OCI-LY1 (cell line): ENCODE results near the gene PTPRN2.

ENCODE experiments used
- H2AFZ ChIP-seq: fragments of 200-600 bp; sonication (generic), shearing (Covaris generic); 2 replicates; pipeline ENCODE4 v1.6.0; 2014; ENCODE audit warnings: antibody characterized with exemption, mild to moderate bottlenecking, low read length
- H3F3A ChIP-seq: fragments of 200-600 bp; sonication (generic), shearing (Covaris generic); 2 replicates; pipeline ENCODE4 v1.6.0; 2014; ENCODE audit warnings: mild to moderate bottlenecking, antibody characterized with exemption, low read length, moderate library complexity; ENCODE audit not compliant: insufficient read depth
- H3K27ac ChIP-seq: fragments of 200-600 bp; sonication (generic); 2 replicates; pipeline ENCODE4 v1.5.1; 2014; ENCODE audit warnings: low read length, mixed run types, mild to moderate bottlenecking, low read depth; ENCODE audit not compliant: poor library complexity, severe bottlenecking
- H3K27me3 ChIP-seq: fragments of 200-600 bp; sonication (generic); 2 replicates; pipeline ENCODE4 v1.6.0; 2014; ENCODE audit warnings: antibody characterized with exemption, mild to moderate bottlenecking, low read length, moderate library complexity; ENCODE audit not compliant: insufficient read depth
- H3K36me3 ChIP-seq: fragments of 200-600 bp; sonication (generic); 2 replicates; pipeline ENCODE4 v1.6.1; 2014; ENCODE audit warnings: mild to moderate bottlenecking, antibody characterized with exemption, low read length, moderate library complexity, mixed read lengths; ENCODE audit not compliant: insufficient read depth
- H3K4me1 ChIP-seq: fragments of 200-600 bp; sonication (generic); 2 replicates; pipeline ENCODE4 v1.5.1; 2014; ENCODE audit warnings: mild to moderate bottlenecking, low read length, moderate library complexity; ENCODE audit not compliant: insufficient read depth, severe bottlenecking
- H3K4me2 ChIP-seq: fragments of 200-600 bp; sonication (generic), shearing (Covaris generic); 2 replicates; pipeline ENCODE4 v1.6.1; 2014; ENCODE audit warnings: low read length
- H3K4me3 ChIP-seq: fragments of 200-600 bp; sonication (generic); 2 replicates; pipeline ENCODE4 v1.5.1; 2014; ENCODE audit warnings: low read length, low read depth, mild to moderate bottlenecking, mixed read lengths; ENCODE audit not compliant: poor library complexity, severe bottlenecking
- H3K79me2 ChIP-seq: fragments of 200-600 bp; shearing (Covaris generic); 2 replicates; pipeline ENCODE4 v1.6.1; 2016; ENCODE audit warnings: mixed run types, low read length, mixed read lengths; ENCODE audit not compliant: insufficient read depth
- H3K9ac ChIP-seq: fragments of 200-600 bp; sonication (generic), shearing (Covaris generic); 2 replicates; pipeline ENCODE4 v1.6.1; 2014; ENCODE audit warnings: mild to moderate bottlenecking, low read length, mixed read lengths
- H3K9me2 ChIP-seq: fragments of 200-600 bp; sonication (generic), shearing (Covaris generic); 2 replicates; pipeline ENCODE4 v1.6.1; 2014; ENCODE audit warnings: low read depth, mild to moderate bottlenecking, low read length, mixed read lengths
- H3K9me3 ChIP-seq: fragments of 200-600 bp; shearing (Covaris generic); 2 replicates; pipeline ENCODE4 v1.6.1; 2014; ENCODE audit warnings: low read length, mixed read lengths
- H4K20me1 ChIP-seq: fragments of 200-600 bp; sonication (generic), shearing (Covaris generic); 2 replicates; pipeline ENCODE4 v1.6.0; 2016; ENCODE audit warnings: mild to moderate bottlenecking, low read length; ENCODE audit not compliant: insufficient read depth
- EZH2 ChIP-seq: fragments of 200-600 bp; sonication (generic), shearing (Covaris generic); IDR thresholded peaks from 2 replicates; pipeline ENCODE4 v1.8.0; 2017; ENCODE audit warnings: borderline replicate concordance, mixed run types, mild to moderate bottlenecking, antibody characterized with exemption, low read length, moderate library complexity, mixed read lengths
- TF ChIP-seq, protein P1 (sequence below): fragments of 200-600 bp; sonication (generic), shearing (Covaris generic); IDR thresholded peaks from 2 replicates; pipeline ENCODE4 v1.5.1; 2017; ENCODE audit warnings: mild to moderate bottlenecking, antibody characterized with exemption, low read length, moderate library complexity, mixed read lengths

Gene PTPRN2

GRCh38 chr7:158450476-158451124, 137.0 kb downstream of the PTPRN2 start:
- no peaks in the 10 kb centered on the region for H3K79me2 ChIP-seq
- no peaks in the 10 kb centered on the region for H3K36me3 ChIP-seq
- no peaks in the 10 kb centered on the region for H3K4me1 ChIP-seq
- no peak overlapping the region for H3K4me2 ChIP-seq
- no peaks in the 10 kb centered on the region for H4K20me1 ChIP-seq
- H3K9me2 ChIP-seq, result no peaks in the 10 kb centered on the region
- TF ChIP-seq, protein P1, sequence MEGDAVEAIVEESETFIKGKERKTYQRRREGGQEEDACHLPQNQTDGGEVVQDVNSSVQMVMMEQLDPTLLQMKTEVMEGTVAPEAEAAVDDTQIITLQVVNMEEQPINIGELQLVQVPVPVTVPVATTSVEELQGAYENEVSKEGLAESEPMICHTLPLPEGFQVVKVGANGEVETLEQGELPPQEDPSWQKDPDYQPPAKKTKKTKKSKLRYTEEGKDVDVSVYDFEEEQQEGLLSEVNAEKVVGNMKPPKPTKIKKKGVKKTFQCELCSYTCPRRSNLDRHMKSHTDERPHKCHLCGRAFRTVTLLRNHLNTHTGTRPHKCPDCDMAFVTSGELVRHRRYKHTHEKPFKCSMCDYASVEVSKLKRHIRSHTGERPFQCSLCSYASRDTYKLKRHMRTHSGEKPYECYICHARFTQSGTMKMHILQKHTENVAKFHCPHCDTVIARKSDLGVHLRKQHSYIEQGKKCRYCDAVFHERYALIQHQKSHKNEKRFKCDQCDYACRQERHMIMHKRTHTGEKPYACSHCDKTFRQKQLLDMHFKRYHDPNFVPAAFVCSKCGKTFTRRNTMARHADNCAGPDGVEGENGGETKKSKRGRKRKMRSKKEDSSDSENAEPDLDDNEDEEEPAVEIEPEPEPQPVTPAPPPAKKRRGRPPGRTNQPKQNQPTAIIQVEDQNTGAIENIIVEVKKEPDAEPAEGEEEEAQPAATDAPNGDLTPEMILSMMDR, result no peak
- no peak for TF ChIP-seq EZH2
- no peak overlapping the region for H3K27ac ChIP-seq
- H3K4me3 ChIP-seq, result no peak overlapping the region
- H2AFZ ChIP-seq, result no peak overlapping the region
- no peaks in the 10 kb centered on the region for H3F3A ChIP-seq
- no peaks in the 10 kb centered on the region for H3K9me3 ChIP-seq
- H3K27me3 ChIP-seq, result no peaks in the 10 kb centered on the region; the same call in 1 of the 2 replicates
- no peak overlapping the region for H3K9ac ChIP-seq

GRCh38 chr7:158449942-158450341, 137.7 kb downstream of the PTPRN2 start:
- no peaks in the 10 kb centered on the region for H3K36me3 ChIP-seq
- no peaks in the 10 kb centered on the region for H3K4me1 ChIP-seq
- no peaks in the 10 kb centered on the region; the same call in none of the 2 replicates for H3K27me3 ChIP-seq
- H3K9me2 ChIP-seq, result no peaks in the 10 kb centered on the region
- H3F3A ChIP-seq, result no peaks in the 10 kb centered on the region
- no peaks in the 10 kb centered on the region for H4K20me1 ChIP-seq
- H3K79me2 ChIP-seq, result no peaks in the 10 kb centered on the region
- no peaks in the 10 kb centered on the region for H3K9me3 ChIP-seq
- no peak overlapping the region for H3K9ac ChIP-seq
- H3K4me2 ChIP-seq, result no peak overlapping the region
- no peak overlapping the region for H3K4me3 ChIP-seq
- TF ChIP-seq, protein P1, result no peak
- no peak overlapping the region for H2AFZ ChIP-seq
- no peak overlapping the region for H3K27ac ChIP-seq

DNA sequence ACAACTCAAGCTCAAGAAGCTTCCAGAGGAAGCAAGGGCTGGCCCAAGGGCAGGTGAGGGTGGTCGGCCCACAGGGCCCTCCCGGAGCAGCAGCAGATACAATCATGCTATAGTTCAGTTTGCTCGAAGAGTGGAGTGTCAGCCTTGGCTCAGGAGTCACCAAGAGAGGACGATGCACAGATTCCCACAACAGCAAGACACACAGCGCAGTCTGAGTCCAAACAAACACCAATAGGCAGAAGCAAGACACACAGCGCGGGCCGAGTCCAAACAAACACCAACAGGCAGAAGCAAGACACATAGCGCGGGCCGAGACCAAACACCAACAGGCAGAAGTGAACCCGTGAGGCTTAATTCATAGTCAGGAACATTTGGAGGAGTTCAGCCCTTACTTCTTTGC, 138.4 kb downstream of the PTPRN2 start:
- Histone ChIP-seq H4K20me1 (no peaks in the 10 kb centered on the region), H3K4me1 (no peaks in the 10 kb centered on the region), H3K9me3 (no peaks in the 10 kb centered on the region), H3K27me3 (no peaks in the 10 kb centered on the region; the same call in none of the 2 replicates), H3K9me2 (no peaks in the 10 kb centered on the region), H3K4me3 (no peak overlapping the region), H3K79me2 (no peaks in the 10 kb centered on the region), H2AFZ (no peak overlapping the region), H3K27ac (no peak overlapping the region), H3K9ac (no peak overlapping the region), H3K36me3 (no peaks in the 10 kb centered on the region), H3F3A (no peaks in the 10 kb centered on the region), H3K4me2 (no peak overlapping the region)
- TF ChIP-seq, protein P1, result no peak
- no peak for TF ChIP-seq EZH2
